Measurements from ENCODE around the gene RNF121. TPM values are rescaled to one million over a fixed set of nuclear protein-coding genes. Genes with fewer than 3 reads are reported as not detected.

The RNF121 gene
- total and polyA plus RNA-seq, 2 of the 13 experiments (the other 11 are each of a cell fraction or from before 2014, with no cell fraction given) = 28.6 to 44.3 TPM

GRCh38 chr11:71991494-71991893, 62.6 kb downstream of the RNF121 start (continued):
- no peak for TF ChIP-seq ZBTB40 (IDR thresholded peaks at IDR 0.05)
- TF ChIP-seq ZBTB40 (CRISPR knock-in tag; IDR thresholded peaks at IDR 0.05) = no peak
- TF ChIP-seq ZNF780A (CRISPR knock-in tag; IDR thresholded peaks at IDR 0.05) = no peak
- TF ChIP-seq ZFX (CRISPR knock-in tag; IDR thresholded peaks at IDR 0.05; ENCODE audit: low read depth) = no peak
- TF ChIP-seq DR1 (CRISPR knock-in tag; IDR thresholded peaks at IDR 0.05) = no peak
- TF ChIP-seq ZNF570 (CRISPR knock-in tag; IDR thresholded peaks at IDR 0.05; ENCODE audit: borderline replicate concordance) = no peak

All from HepG2 (cell line).